Stimulated activated CD4-positive, alpha-beta T cell treated with anti-CD3 and anti-CD28 coated beads, TNF-alpha, amount 100 ng/mL, for 4 hours (primary cell): ENCODE measurements around the gene AGR3.
"Not testable (repeated sequence)": the region's sequence is repeated elsewhere in the genome, so short reads cannot be mapped to it uniquely, and the experiment has no call there.

Experiments used
- DNase-seq, 3 experiments: peaks; one replicate each; pipeline ENCODE4 v3.0.0-alpha.2; 2020; ENCODE audit warnings: low read depth in 3 of 3

The AGR3 gene

DNA sequence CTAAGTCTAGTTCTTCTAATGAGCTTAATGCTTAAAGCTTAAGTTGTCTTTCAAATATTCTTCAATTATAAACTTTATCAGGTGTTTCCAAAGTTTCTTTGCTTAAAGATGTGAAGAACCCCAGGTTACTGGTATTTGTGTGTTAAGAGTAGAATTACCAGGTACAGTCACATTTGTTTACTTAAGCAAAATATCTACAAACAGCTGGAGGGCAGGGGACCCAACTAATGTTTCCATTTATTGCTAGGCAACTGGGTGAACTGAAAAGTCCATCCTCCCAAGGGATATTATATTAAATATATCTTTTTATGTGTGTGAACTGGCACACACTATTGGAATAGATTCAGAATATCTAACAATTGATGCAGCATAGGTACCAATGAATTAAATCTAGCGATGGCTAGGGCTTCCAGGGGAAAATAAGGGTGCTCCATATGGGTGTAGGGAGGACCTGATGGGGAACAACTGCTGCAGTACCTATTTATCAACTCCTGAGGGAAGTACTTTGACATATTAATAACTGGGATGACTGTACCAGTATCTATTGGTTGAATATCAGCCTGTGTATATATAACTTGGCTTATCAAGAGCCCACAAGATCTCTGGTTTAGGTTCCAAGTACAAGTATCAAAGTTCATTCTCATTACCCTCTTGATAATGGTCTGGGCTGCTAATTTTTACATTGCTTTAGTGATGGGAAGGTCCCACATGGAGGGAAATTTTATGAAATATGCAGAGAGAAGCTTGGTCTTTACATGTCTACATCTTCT lies 10.3 kb upstream of the AGR3 start:
- no peak for DNase-seq

DNA sequence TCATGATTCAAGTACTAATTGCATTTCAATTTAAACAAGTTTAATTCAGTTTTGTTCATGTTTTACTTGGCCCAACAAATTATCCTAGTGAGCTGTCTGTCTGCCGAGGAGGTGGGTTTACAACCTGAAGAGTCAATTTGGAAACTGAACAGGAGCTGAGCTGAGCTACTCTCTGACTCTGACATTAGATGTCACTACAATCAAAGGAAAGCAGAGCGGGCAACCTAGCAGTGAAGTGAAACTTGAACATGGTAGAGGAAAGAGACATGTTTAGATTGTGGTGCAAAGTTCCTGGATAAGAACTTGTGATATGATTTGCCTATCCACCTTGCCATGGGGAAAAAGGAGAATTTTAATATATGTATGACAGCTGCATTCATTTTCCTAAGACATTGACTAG lies 9.6 kb upstream of the AGR3 start:
- no peak for DNase-seq

DNA sequence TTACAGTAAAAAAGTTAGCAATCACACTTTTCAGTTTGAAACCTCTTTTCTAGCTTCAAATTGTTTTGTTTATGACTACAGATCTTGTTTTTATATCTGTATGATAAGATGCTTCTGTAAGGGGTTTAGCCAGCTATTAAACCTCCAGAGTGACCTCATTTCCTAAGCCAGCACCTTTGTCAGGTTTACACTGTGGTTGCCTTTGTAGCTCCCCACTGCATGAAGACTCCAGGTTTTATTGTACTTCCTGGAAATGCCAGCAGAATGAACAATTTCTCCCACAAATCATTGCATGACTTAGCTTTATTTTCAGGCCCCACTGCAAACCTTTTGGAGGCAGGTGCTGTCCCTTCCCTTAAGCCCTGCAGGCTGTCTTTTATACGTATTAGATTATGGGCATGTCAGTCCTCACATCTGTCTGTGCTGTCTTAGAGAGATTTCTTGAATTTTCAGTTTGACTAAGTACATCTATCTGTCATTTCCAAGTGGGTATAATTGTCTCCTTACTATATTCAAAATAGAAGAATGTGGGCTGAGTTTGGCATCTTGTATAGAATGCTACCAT lies 8.2 kb upstream of the AGR3 start:
- DNase-seq, result no peak

DNA sequence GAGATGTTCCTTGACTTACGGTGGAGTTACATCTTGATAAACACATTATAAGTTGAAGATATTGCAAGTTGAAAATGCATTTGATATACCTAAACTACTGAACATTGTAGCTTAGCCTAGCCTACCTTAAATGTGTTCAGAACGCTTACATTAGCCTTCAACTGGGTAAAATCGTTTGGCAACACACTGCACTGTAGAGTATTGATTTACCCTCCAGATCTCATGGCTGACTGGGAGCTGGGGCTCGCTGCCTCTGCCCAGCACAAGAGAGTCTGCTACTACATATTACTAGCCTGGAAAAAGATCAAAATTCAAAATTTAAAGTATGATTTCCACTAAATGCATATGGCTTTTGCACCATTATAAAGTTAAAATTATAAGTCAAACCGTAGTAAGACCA lies 7.5 kb upstream of the AGR3 start:
- DNase-seq, result no peak

DNA sequence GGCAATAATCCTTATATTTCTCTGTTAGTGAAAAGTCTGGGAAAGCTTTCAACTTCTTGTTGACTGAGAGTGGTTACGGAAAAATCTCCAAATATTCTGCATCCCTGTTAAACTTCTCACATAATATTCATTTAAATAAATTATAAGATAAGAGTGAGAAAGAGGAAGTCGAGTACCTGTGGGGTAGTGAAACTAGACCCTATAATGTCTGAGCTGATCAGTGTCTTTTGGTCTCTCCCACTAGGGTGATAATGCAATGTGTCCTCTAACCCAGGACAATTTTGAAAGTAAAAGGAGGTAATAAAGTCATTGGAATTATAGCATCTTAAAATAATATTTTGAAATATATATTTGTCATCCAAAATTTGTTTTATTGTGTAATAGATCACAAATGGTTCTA lies 2.1 kb upstream of the AGR3 start:
- no peak for DNase-seq

DNA sequence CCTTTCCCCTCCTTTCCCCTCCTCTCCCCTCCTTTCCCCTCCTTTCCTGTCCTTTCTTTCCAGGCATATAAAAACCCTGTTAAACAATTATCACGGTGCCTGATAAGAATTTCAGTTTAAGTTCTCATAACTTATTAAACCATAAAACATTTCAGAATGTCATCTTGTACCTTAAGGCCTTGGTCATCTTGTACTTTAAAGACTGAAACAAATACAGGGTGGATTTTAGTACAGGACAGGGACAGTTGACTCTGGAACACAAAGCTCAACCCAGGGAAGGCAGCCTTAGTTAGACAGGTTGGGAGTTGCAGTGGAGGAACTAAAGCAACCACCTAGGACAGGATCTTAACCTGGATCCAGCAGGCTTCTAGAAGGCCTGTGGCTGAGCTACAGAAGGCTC lies 1.2 kb downstream of the AGR3 start:
- no peak for DNase-seq

DNA sequence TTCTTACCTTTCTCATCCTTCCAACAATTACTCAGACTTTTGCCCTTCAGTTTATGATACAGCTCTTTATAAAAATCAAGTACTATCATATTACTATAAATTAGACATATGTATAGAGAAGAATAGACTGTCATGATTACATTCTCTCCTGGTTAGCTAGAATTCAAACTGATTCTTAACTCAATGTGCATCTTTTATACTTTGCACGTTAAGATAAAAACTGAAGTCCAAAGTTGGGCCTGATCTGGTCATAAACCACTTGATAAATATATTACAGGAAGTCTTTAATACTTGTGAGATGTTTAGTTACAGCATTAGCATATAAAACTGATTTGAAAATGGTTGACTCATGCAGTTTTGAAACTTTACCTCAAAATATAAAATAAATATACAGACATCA lies 2.6 kb downstream of the AGR3 start:
- no peak for DNase-seq

DNA sequence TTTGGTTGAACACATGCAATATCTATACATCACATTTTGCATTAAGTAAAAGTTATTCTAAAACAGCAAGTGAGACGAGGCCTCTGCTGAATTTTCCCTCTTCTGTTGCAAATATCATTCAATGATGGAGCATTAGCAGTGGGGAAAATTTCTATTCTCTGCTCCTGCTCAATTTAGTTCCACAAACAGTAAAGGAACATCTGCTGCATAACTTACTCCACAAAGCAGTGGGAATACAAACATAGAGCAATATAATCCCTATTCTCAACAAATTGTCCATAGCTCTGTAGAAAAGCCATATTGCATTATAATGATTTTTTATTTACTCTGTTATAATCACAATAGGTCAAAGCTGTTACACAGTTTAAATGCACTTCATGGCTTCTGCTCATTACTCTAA lies 5.9 kb downstream of the AGR3 start:
- no peak for DNase-seq

DNA sequence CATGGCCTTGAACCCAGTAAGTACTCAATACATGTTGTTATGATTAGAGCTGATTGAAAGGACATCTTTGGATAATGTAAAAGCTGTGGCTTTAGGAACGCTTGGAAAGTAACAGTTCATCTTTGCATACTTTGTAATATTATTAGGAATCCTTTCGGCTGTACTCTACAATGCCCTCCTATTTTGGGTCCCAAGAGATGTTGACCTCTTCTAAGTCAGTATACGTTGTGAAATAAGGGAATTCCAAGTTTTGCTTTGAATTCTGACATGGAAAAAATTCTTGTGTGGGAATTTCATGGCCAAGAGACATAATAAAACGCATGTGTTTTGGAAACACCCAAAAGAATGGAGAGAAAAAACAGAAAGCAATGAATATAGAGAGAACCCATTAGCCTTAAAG lies 7.7 kb downstream of the AGR3 start:
- no peak for DNase-seq

DNA sequence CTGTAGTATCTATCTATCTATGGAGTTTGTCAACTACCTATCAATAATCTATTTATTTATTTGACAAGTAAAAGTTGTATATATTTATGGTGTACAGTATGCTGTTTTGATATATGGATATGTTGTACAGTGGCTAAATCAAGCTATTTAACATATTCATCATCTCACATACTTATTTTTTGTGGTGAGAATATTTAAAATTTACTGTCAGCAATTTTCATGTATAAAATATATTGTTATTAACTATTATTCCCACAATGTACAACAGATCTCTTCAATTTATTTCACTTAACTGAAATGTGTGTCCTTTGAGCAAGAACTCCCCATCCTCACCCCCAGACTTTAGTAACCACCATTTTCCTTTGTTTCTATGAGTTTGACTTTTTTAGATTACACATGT lies 14.5 kb downstream of the AGR3 start:
- no peak for DNase-seq

DNA sequence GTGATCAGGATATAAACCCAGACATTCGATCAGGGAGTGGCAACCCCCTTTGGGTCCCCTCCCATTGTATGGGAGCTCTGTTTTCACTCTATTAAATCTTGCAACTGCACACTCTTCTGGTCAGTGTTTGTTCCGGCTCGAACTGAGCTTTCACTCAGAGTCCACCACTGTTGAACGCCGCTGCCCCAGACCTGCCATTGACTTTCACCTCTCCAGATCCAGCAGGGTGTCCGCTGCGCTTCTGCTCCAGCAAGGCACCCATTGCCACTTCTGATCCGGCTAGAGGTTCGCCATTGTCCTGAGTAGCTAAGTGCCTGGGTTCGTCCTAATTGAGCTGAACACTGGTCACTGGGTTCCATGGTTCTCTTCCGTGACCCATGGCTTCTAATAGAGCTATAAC lies 28.6 kb downstream of the AGR3 start:
- DNase-seq, result not testable (repeated sequence)

DNA sequence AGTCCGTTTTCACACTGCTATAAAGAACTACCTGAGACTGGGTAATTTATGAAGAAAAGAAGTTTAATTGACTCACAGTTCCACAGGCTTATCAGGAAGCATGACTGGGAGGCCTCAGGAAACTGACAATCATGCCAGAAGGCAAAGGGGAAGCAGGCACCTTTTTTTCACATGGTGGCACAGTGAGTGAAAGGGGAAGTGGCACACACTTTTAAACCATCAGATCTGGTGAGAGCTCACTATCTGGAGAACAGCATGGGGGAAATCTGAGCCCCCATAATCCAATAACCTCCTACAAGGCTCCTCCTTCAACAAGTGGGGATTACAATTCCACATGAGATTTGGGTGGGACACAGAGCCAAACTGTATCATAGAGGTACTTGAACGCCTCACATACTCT lies 30.0 kb downstream of the AGR3 start:
- DNase-seq, result no peak

DNA sequence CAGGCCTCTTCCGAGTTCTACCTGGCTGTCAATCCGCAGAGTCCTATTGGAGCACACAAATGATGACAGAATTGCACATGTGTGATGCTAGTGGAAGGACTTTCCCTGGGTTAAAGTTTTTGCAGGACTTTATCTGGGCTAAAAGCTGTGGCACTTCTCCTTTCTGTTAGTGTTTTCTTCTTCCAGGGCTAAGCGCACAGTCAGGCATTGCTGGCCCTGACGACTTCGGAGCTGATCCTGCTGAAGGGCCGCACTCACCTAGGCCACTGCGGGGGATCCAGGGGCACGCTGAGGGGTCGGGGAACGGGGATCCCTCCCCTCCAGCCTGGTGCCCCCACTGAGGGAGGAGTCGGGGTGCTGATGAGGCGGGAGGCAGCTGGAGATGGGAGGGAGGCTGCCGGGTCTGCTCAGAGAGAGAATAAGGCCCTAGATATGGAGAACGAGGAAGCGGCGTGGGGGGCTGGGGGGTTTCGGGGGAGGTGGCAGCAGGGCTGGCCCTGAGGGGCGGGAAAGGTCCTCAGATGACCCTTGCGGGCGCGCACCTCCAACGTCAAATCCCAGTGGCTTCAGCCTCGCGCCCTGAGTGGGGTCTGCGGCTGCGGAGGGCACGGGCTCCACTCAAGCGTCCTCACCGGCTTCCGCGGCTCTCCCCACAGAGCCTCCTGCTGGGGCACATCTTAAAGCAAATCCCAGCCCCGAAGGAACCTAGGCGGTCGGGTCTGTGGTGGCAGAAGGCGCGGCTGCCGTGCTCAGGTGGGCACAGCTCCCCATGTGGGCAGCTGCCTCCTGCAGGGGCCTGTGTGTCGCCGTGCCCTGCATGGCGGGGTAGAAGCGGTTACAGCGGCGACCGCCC lies 30.9 kb downstream of the AGR3 start:
- no peak for DNase-seq

DNA sequence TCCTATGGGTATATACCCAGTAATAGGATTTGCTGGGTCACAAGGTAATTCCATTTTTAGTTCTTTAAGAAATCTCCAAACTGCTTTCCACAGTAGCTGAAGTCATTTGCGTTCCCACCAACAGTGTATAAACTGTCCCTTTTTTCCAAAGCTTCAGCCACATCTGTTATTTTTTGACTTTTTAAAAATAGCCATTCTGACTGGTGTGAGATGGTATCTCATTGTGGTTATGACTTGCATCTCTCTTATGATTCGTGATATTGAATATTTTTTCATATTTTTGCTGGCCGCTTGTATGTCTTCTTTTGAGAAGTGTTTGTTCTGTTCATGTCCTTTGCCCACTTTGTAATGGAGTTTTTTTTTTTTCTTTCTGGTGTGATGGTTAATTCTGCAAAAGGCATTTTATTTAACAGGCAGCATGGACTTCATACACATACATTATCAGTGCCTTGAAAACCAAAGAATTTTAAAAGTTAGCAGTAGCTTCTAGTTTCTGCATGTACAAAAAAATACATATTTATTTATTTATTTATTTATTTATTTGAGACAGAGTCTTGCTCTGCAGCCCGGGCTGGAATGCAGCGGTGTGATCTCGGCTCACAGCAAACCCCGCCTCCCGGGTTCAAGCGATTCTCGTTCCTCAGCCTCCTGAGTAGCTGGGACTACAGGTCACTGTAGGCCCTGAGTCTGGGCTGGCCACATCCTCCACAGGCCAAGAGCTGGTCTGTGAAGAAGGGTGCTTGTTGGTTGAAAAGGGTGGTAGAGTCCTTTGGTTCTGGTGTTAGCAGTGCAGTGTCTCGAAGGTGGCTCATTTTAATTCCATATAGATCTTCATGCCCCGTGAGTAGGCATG lies 32.3 kb downstream of the AGR3 start:
- DNase-seq, result no peak

DNA sequence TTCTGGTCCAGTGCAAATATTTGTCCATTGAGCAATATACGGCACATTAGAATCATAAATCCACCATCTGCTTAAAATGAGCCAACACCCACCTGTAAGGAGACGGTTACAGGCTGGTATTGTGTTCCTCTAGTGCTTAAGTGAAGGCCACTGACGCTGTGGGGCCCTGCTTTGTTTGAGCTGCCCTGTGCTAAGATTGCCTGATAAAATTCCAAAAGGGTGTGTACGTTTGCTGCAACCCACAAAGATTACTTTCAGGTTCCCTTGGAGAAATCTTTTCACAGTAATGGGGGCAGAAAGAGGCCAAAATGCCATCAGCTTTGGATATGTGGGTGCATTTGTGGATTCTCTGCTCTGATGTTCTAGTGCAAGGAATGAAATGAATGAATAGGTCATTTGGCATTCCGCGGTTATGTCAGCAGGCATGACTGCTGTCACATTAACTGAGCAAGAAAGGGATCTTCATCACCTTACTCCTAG lies 34.4 kb downstream of the AGR3 start:
- DNase-seq, result no peak

DNA sequence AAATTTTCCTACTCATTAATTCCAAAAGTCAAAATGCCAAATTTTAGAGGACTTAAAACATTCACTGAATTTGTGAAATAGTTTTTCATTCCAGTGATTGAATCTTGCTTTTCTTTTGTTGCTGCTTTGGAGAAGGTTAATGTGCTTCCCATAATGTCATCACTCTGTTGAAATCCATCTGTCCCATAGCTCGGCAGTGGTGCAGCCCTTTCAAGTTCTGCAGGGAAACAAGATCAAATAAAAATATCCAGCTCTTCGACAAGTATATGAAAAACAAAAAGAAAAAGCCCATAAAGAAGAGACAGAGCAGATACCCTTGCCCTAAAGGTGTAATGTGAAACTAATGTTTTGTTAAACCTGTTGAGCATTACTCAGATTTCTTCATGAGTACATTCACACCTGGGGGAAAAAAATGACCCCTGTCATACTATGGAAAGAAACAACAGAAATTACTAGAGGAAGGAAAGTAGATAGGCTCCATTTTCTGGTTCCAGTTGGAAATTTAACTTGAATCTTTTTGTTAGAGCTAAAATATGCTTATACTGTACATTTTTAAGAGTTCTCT lies 35.1 kb downstream of the AGR3 start:
- no peak for DNase-seq

DNA sequence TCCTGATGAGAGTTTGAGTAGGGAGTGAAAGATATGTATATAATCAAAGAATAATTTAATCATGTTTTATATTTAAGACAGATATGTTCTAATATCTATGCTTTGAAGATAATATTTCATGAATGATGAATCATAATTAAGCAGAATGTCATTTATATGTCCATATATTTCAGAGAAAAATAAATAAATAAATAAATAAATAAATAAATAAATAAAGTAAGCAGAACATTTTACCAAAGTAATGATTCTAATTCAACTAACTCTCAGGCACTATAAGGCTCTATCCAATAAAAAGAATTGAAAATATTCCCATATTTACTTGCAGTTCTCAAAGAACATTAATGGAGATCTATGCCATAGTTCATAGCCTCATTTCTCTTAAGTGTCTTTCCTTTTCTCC lies 36.0 kb downstream of the AGR3 start:
- no peak for DNase-seq

DNA sequence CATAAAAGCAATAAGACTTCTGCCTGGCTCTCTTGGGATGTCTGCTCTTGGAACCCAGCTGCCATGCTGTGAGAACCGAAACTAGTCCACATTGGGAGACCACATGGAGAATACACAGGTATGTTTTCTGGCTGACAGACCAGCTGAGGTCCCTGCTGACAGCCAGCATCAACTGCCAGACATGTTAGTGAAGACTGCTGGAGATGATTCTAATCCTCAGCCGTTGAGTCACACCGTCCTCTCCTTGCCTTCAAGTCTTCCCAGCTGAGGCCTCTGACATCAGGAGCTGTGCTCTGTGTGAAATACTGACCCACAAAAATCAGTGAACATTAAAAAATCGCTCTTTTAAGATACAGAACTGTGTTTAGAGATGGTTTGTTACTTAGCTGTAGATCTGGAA lies 40.1 kb downstream of the AGR3 start:
- DNase-seq, result no peak

DNA sequence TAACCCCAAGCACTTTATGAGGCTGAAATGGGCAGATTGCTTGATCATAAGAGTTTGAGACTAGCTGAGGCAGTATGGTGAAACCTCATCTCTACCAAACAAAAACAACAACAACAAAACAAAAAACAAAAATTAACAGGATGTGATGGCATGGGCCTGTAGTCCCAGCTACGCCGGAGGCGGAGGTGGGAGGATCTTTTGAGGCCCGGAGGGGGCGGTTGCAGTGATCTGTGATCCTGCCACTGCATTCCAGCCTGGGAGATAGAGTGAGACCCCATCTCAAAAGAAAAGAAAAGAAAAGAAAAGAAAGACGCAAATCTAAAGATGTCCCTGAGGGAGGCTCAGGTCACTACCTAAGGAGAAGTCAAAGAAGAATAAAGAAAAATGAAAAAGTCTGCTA lies 41.7 kb downstream of the AGR3 start:
- DNase-seq, result no peak

DNA sequence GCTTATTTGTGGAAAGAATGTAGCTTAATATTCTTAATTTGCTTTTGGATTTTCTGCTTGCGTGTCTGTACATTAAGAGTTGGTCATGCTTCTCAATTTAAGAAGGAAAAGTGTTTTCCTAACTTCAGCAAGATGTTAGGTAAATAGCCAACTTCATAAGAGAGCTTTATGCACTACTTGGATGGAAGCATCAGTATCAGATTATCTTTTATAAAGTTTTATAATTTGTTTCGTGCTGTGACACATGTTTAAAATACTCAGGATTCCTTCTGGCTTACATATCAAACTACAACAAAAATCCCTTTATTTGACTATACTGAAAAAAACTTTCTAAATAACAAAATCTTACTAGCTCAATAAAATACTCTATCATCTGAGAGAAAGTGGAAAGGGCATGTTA lies 42.1 kb downstream of the AGR3 start:
- no peak for DNase-seq

DNA sequence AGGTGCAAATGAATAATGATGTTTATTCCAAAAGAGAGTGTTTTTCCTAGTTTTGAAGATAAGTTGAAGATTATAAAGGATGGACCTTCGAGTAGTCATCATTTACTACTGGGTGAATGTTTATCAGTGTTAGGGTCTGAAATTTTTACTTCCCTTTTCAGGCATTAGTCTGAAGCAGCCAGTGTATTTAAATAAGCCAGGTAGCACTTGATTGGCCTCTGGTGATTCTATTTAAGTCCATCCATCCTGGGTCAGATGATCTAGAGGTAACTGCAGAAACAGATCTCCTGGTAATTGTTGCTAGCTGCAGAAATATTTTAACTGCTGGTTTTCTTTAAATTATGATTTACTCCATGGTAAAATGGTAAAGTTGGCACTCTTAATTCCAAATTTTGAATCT lies 42.9 kb downstream of the AGR3 start:
- no peak for DNase-seq

DNA sequence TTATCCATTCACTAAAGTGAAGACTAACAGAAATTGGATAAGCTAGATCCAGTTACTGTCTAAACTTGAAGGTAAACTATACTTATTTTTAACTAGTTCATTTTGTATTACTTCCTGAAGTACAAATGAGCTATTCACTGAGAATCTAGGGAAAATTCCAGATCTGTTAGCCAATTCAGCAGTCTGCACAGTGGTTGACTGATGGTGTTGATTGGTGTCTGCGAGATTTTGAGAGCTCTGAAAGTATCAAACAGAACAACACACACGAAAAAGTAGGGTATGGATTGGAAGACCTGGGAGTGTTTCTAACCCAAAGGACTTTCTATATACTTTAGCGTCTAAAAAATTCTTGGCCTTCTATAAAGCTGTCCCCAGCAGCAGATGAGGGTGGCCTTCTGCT lies 43.4 kb downstream of the AGR3 start:
- no peak for DNase-seq
